Endothelial cell of umbilical vein (primary cell): ENCODE data around the gene TCAF2.
"Not testable (repeated sequence)": the region's sequence is repeated elsewhere in the genome, so short reads cannot be mapped to it uniquely, and the experiment has no call there.

Experiments used
- CTCF ChIP-seq, 2 donors: IDR thresholded peaks; 1 replicate in 1 of 2; 2 replicates in 1 of 2; pipeline ENCODE4 v1.5.1; 2011; ENCODE audit warnings: low read length in 2 of 2, mild to moderate bottlenecking in 2 of 2, moderate library complexity in 2 of 2, control low read depth in 1 of 2, inconsistent platforms in 1 of 2, low read depth in 1 of 2; ENCODE audit not compliant: insufficient read depth in 1 of 2; ENCODE audit errors: extremely low read depth in 1 of 2
- EZH2 ChIP-seq: IDR thresholded peaks from 2 replicates; pipeline ENCODE4 v1.6.1; 2012; ENCODE audit warnings: borderline replicate concordance, low read depth, mild to moderate bottlenecking, moderate library complexity, low read length, inconsistent platforms; ENCODE audit not compliant: severe bottlenecking
- POLR2A ChIP-seq: IDR thresholded peaks from 2 replicates; pipeline ENCODE4 v1.6.1; 2012; ENCODE audit warnings: low read depth, mild to moderate bottlenecking, control low read depth, low read length
- TF ChIP-seq, protein P1 (sequence below): IDR thresholded peaks from 2 replicates; pipeline ENCODE4 v1.6.1; 2011; ENCODE audit not compliant: insufficient read depth, insufficient read length

DNA sequence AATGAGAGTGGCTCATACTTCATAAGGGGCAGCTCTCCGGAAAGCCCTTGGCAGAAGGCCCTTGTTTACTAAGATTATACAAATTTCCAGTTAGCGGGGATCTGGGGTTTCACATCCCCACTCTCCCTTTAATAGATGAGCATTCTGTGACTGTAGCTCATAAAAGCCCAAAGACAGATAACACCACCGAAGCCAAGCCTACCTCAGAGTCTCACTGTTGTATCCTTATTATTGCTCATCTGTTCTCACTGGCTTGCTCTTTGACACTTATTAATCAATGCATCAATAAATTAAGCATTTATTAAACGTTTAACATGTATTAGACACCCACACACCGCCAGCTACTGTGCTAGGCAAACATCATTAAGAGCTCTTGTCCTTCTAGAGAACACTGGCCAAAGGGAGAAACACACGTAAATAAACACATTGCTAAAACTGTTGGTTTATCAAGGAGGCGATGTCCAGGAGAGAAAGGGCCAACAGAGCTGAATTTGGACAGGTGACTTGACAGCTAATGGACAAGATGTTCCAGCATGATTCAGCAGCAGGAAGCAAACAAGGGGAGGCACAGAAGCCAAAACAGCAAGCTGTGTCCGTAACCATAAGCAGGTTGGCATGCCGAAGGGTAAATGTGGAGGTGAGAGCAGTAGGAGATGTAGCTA lies 19.9 kb downstream of the TCAF2 start:
- not testable (repeated sequence) for TF ChIP-seq CTCF (IDR thresholded peaks at IDR 0.05; ENCODE audit: extremely low read depth in 1 of 2, insufficient read depth in 1 of 2, low read depth in 1 of 2, low read length in 2 of 2); POLR2A; EZH2
- TF ChIP-seq, protein P1, sequence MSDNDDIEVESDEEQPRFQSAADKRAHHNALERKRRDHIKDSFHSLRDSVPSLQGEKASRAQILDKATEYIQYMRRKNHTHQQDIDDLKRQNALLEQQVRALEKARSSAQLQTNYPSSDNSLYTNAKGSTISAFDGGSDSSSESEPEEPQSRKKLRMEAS = not testable (repeated sequence)
